K562 (cell line): Measurements from ENCODE around the gene RNF126. TPM values are rescaled to one million over a fixed set of nuclear protein-coding genes. Genes with fewer than 3 reads are reported as not detected.

Experiments used
- ADNP ChIP-seq: fragments of 200-800 bp; sonication (Bioruptor generic); IDR thresholded peaks from 2 replicates; pipeline ENCODE4 v1.6.1; 2016; ENCODE audit warnings: missing genetic modification characterization, missing compliant biosample characterization
- ATF4 ChIP-seq: fragments of 450-650 bp; formaldehyde crosslinking; IDR thresholded peaks from 2 replicates; pipeline ENCODE4 v1.4.0; 2022; ENCODE audit warnings: mild to moderate bottlenecking, moderate library complexity
- FOXA1 ChIP-seq: fragments of 450-650 bp; IDR thresholded peaks from 2 replicates; pipeline ENCODE4 v1.6.1; 2016; ENCODE audit warnings: mild to moderate bottlenecking, borderline replicate concordance
- FOXM1 ChIP-seq, 2 experiments: fragments of 450-650 bp in 1 of 2; sonication (generic) in 1 of 2; formaldehyde crosslinking in 1 of 2; IDR thresholded peaks; 2 replicates each; pipeline versions ENCODE4 v1.6.1 to v1.9.0; 2017 to 2022; ENCODE audit warnings: low read depth in 2 of 2, mild to moderate bottlenecking in 2 of 2, missing genetic modification reagents in 1 of 2, moderate library complexity in 1 of 2
- GTF3C2 ChIP-seq: IDR thresholded peaks from 3 replicates; pipeline ENCODE4 v1.6.1; 2011; ENCODE audit warnings: borderline replicate concordance, mild to moderate bottlenecking, moderate library complexity; ENCODE audit not compliant: insufficient read length; ENCODE audit errors: extremely low read depth
- HES1 ChIP-seq: fragments of 450-650 bp; IDR thresholded peaks from 2 replicates; pipeline ENCODE4 v1.6.1; 2016; ENCODE audit warnings: low read depth, mild to moderate bottlenecking, moderate library complexity
- HIVEP1 ChIP-seq: fragments of 250-450 bp; sonication (Bioruptor Pico); IDR thresholded peaks from 2 replicates; pipeline ENCODE4 v1.4.0; 2020; ENCODE audit warnings: mild to moderate bottlenecking
- HLTF ChIP-seq: fragments of 450-650 bp; IDR thresholded peaks from 2 replicates; pipeline ENCODE4 v1.6.1; 2016
- KLF16 ChIP-seq: IDR thresholded peaks from 2 replicates; pipeline ENCODE4 v1.6.1; 2016; ENCODE audit warnings: antibody characterized with exemption
- NUFIP1 ChIP-seq: fragments of 450-650 bp; IDR thresholded peaks from 2 replicates; pipeline ENCODE4 v1.6.1; 2018; ENCODE audit not compliant: partially characterized antibody
- PHF20 ChIP-seq: fragments of 450-650 bp; IDR thresholded peaks from 2 replicates; pipeline ENCODE4 v1.6.1; 2018; ENCODE audit not compliant: partially characterized antibody
- PREB ChIP-seq: sonication (generic); formaldehyde crosslinking; IDR thresholded peaks from 2 replicates; pipeline ENCODE4 v1.8.1; 2023; ENCODE audit warnings: mild to moderate bottlenecking, missing genetic modification reagents
- PYGO2 ChIP-seq: fragments of 450-650 bp; IDR thresholded peaks from 2 replicates; pipeline ENCODE4 v1.6.1; 2016; ENCODE audit warnings: mild to moderate bottlenecking, missing genetic modification characterization, moderate library complexity, missing compliant biosample characterization
- SAP30 ChIP-seq: fragments of 200-600 bp; sonication (generic); IDR thresholded peaks from 2 replicates; pipeline ENCODE4 v1.6.1; 2012; ENCODE audit warnings: borderline replicate concordance, low read depth, mild to moderate bottlenecking, moderate library complexity, low read length, control low read depth, inconsistent platforms; ENCODE audit not compliant: insufficient read depth, poor library complexity, severe bottlenecking
- VEZF1 ChIP-seq: fragments of 200-800 bp; sonication (Bioruptor generic); IDR thresholded peaks from 2 replicates; pipeline ENCODE4 v1.6.1; 2017; ENCODE audit warnings: missing genetic modification characterization, missing compliant biosample characterization
- ZFP30 ChIP-seq: fragments of 250-450 bp; sonication (Bioruptor Pico); IDR thresholded peaks from 2 replicates; pipeline ENCODE4 v1.8.0; 2022; ENCODE audit warnings: moderate library complexity, mild to moderate bottlenecking, inconsistent platforms, borderline replicate concordance
- ZFX ChIP-seq: sonication (generic); formaldehyde crosslinking; IDR thresholded peaks from 2 replicates; pipeline ENCODE4 v1.8.0; 2022; ENCODE audit warnings: mild to moderate bottlenecking, missing genetic modification reagents, moderate library complexity
- ZNF232 ChIP-seq: sonication (generic); formaldehyde crosslinking; IDR thresholded peaks from 2 replicates; pipeline ENCODE4 v1.8.0; 2022; ENCODE audit warnings: mild to moderate bottlenecking, missing genetic modification reagents
- ZNF324 ChIP-seq: fragments of 250-450 bp; sonication (Bioruptor Pico); IDR thresholded peaks from 2 replicates; pipeline ENCODE4 v1.4.0; 2020; ENCODE audit warnings: mild to moderate bottlenecking
- ZNF41 ChIP-seq: fragments of 250-450 bp; sonication (Bioruptor Pico); conservative IDR thresholded peaks from 2 replicates; pipeline ENCODE4 v1.4.0; 2020; ENCODE audit warnings: mild to moderate bottlenecking
- ZNF561 ChIP-seq: fragments of 450-650 bp; formaldehyde crosslinking; conservative IDR thresholded peaks from 2 replicates; pipeline ENCODE4 v1.4.0; 2020; ENCODE audit warnings: mild to moderate bottlenecking, moderate library complexity
- ZNF584 ChIP-seq: fragments of 200-800 bp; sonication (Bioruptor generic); IDR thresholded peaks from 2 replicates; pipeline ENCODE4 v1.6.1; 2016; ENCODE audit warnings: low read depth, mild to moderate bottlenecking, missing genetic modification characterization, missing compliant biosample characterization
- polyA plus RNA-seq, 8 experiments: library from polyadenylated mRNA; depleted of rRNA in 4 of 8; stranded (reverse) in 5 of 8; unstranded in 3 of 8; fragments of >200 nt; fragmentation: Nextera tagmentation in 2 of 8; fragmentation: Illumina TruSeq in 1 of 8; extraction: Ambion mirVana in 2 of 8; extraction: Trizol in 1 of 8; gene quantifications; 2 replicates each; pipeline versions ENCODE4 v1.2.1 to v1.2.3, GENCODE V29; 2011 to 2014; ENCODE audit warnings: inconsistent platforms in 1 of 8, missing spikeins in 1 of 8
- total RNA-seq, 7 experiments: library from RNA; depleted of rRNA in 6 of 7; stranded (reverse); fragments of >200 nt in 6 of 7; fragmentation: Illumina TruSeq in 2 of 7; extraction: Trizol in 2 of 7; gene quantifications; 2 replicates each; pipeline versions ENCODE4 v1.2.1 to v1.2.3, GENCODE V29; 2011 to 2021; ENCODE audit warnings: low replicate concordance in 1 of 7

RNF126 gene
- total and polyA plus RNA-seq, 9 of the 15 experiments (the other 6 are each of a cell fraction or from before 2014, with no cell fraction given) = 0.27 to 101 (median 12.3) TPM

- TF ChIP-seq FOXM1 (IDR thresholded peaks at IDR 0.05; ENCODE audit: low read depth) (no peak), FOXM1 (CRISPR knock-in tag; IDR thresholded peaks at IDR 0.05; ENCODE audit: low read depth) (no peak), SAP30 (no peak), GTF3C2 (no peak), ADNP (tag) (no peak), PREB (peak; percentile 67; the same call in 1 of the 2 replicates), VEZF1 (CRISPR knock-in tag) (peak; percentile 73), ZNF561 (CRISPR knock-in tag) (no peak), ZFX (peak; percentile 23; the same call in 1 of the 2 replicates), KLF16 (0 out of 2 replicates have a peak, but pooled peaks have one; percentile 39), ZNF324 (CRISPR knock-in tag) (no peak), NUFIP1 (no peak), PYGO2 (tag) (no peak), FOXA1 (no peak), ZNF41 (CRISPR knock-in tag) (no peak), ZNF232 (CRISPR knock-in tag) (no peak), PHF20 (no peak), ATF4 (CRISPR knock-in tag) (no peak), ZFP30 (no peak), HIVEP1 (CRISPR knock-in tag) (no peak), HLTF (no peak), HES1 (no peak), ZNF584 (no peak)
Measured at GRCh38 chr19:664913-665443, 2.0 kb upstream of the RNF126 start (continued).
